Measurements from ENCODE around the gene NLRP10. TPM values are rescaled to one million over a fixed set of nuclear protein-coding genes. Genes with fewer than 3 reads are reported as not detected.

Gene NLRP10
- total and polyA plus RNA-seq, 2 experiments from 2014 or later, result not detected

DNA sequence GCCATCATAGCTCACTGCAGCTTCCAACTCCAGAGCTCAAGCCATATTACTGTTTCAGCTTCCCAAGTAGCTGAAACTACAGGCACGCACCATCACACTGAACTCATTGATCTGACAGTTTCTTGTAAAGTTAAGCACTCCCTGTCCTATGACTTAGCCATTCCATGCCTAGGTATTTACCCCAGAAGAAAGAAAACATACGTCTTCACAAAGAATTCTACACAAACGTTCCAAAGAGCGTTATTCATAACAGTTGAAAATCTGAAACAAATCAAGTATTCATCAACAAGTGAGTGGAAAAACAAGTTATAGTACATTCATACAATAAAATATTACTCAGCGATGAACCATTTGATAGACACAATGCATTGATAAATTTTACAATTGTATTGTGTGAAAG is 7.8 kb upstream of the NLRP10 start:
- H3K9me3 ChIP-seq (ENCODE audit: low read depth), result no peaks in the 10 kb centered on the region
- H3K4me3 ChIP-seq, result no peak overlapping the region
- no peak overlapping the region for H3K27ac ChIP-seq
- TF ChIP-seq, protein P1, sequence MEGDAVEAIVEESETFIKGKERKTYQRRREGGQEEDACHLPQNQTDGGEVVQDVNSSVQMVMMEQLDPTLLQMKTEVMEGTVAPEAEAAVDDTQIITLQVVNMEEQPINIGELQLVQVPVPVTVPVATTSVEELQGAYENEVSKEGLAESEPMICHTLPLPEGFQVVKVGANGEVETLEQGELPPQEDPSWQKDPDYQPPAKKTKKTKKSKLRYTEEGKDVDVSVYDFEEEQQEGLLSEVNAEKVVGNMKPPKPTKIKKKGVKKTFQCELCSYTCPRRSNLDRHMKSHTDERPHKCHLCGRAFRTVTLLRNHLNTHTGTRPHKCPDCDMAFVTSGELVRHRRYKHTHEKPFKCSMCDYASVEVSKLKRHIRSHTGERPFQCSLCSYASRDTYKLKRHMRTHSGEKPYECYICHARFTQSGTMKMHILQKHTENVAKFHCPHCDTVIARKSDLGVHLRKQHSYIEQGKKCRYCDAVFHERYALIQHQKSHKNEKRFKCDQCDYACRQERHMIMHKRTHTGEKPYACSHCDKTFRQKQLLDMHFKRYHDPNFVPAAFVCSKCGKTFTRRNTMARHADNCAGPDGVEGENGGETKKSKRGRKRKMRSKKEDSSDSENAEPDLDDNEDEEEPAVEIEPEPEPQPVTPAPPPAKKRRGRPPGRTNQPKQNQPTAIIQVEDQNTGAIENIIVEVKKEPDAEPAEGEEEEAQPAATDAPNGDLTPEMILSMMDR (IDR thresholded peaks at IDR 0.05; ENCODE audit: low read depth, low read length), result no peak
- H3K27me3 ChIP-seq, result no peaks in the 10 kb centered on the region
- H3K36me3 ChIP-seq, result no peaks in the 10 kb centered on the region
- H3K4me1 ChIP-seq (ENCODE audit: low read depth), result no peaks in the 10 kb centered on the region
- DNase-seq (ENCODE audit: low read depth in 1 of 2, low spot score in 1 of 2), result no peak

DNA sequence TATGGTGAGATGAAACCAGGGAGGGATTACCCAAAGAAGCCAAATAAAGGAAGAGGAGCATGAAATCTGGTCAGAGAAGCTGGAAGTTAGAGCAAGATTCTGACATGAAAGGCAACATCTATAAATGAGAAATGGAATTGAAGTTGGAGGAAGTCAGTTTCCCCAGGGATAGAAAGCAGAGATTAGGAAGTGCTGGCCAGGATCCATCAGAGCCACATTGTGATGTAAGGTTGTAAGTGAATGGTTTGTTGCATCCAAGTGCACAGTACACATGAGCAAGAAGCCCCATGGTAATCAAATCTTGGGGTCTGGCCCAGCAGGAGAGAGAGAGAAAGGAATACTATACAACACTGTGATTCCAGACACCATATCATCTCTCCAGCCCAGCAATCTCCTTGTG is 6.6 kb upstream of the NLRP10 start:
- no peak overlapping the region for H3K27ac ChIP-seq

GRCh38 chr11:7969756-7970646 is 4.8 kb upstream of the NLRP10 start:
- no peak overlapping the region for H3K4me3 ChIP-seq
- H3K36me3 ChIP-seq, result no peaks in the 10 kb centered on the region
- DNase-seq (ENCODE audit: low read depth in 1 of 2, low spot score in 1 of 2), result no peak
- no peak overlapping the region for H3K27ac ChIP-seq
- no peaks in the 10 kb centered on the region for H3K27me3 ChIP-seq
- no peaks in the 10 kb centered on the region for H3K4me1 ChIP-seq (ENCODE audit: low read depth)
- TF ChIP-seq, protein P1 (IDR thresholded peaks at IDR 0.05; ENCODE audit: low read depth, low read length), result no peak
- H3K9me3 ChIP-seq (ENCODE audit: low read depth), result no peaks in the 10 kb centered on the region

More for the DNA sequence above, 6.6 kb upstream of the NLRP10 start:
- Histone ChIP-seq H3K27me3 (no peaks in the 10 kb centered on the region), H3K36me3 (no peaks in the 10 kb centered on the region), H3K4me3 (no peak overlapping the region), H3K4me1 (ENCODE audit: low read depth) (no peaks in the 10 kb centered on the region), H3K9me3 (ENCODE audit: low read depth) (no peaks in the 10 kb centered on the region)
- TF ChIP-seq, protein P1 (IDR thresholded peaks at IDR 0.05; ENCODE audit: low read depth, low read length), result no peak
- peak in 1 of 2 donors; percentile 54 for DNase-seq (ENCODE audit: low read depth in 1 of 2, low spot score in 1 of 2)

DNA sequence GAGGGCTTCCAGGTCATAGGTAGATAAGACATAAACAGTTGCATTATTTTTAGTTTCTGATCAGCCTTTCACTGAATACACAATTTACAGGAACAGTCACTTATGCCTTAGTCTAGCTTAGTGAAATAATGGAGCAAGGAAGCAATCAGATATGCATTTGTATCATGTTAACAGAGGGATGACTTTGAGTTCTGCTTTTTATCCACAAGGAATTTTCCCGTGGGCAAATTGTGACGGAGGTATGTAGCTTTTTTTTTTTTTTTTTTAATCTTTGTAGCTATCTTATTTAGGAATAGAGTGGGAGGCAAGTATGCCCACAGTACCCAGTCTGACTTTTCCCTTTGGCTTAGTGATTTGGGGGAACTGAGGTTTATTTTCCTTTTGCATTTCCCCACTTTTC is 3.4 kb upstream of the NLRP10 start:
- H3K4me1 ChIP-seq (ENCODE audit: low read depth), result no peaks in the 10 kb centered on the region
- no peak overlapping the region for H3K4me3 ChIP-seq
- DNase-seq (ENCODE audit: low read depth in 1 of 2, low spot score in 1 of 2), result no peak
- no peaks in the 10 kb centered on the region for H3K36me3 ChIP-seq
- H3K27ac ChIP-seq, result no peak overlapping the region
- TF ChIP-seq, protein P1 (IDR thresholded peaks at IDR 0.05; ENCODE audit: low read depth, low read length), result no peak
- no peaks in the 10 kb centered on the region for H3K27me3 ChIP-seq
- no peaks in the 10 kb centered on the region for H3K9me3 ChIP-seq (ENCODE audit: low read depth)

DNA sequence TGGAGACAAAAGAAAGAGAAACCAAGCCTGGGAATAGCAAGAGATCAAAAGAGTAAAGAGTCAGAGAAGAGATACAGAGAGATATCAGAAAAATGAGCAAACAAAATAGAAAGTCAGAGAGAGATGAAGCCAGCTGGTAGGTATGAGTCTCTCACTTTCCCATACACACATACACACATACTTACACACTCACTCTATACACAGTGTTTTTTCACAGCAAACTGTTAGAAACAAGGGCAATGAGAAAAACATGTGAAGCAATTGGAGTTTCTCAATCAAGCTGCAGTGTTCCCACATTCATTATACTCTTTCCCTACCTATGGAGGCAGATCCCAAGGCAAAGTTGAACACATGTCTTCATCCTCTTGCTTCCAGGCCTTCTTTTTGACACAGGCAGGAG is 2.6 kb upstream of the NLRP10 start:
- no peaks in the 10 kb centered on the region for H3K4me1 ChIP-seq (ENCODE audit: low read depth)
- H3K27ac ChIP-seq, result no peak overlapping the region
- no peak for DNase-seq (ENCODE audit: low read depth in 1 of 2, low spot score in 1 of 2)
- TF ChIP-seq, protein P1 (IDR thresholded peaks at IDR 0.05; ENCODE audit: low read depth, low read length), result no peak
- no peaks in the 10 kb centered on the region for H3K9me3 ChIP-seq (ENCODE audit: low read depth)
- H3K4me3 ChIP-seq, result no peak overlapping the region
- no peaks in the 10 kb centered on the region for H3K27me3 ChIP-seq
- no peaks in the 10 kb centered on the region for H3K36me3 ChIP-seq
